Measurements from ENCODE around the gene DPEP3.

The DPEP3 gene

GRCh38 chr16:67992661-67993206 is 12.4 kb upstream of the DPEP3 start:
- no peak overlapping the region for H3K4me3 ChIP-seq (ENCODE audit: low read depth, low read length)
- DNase-seq (ENCODE audit: low read depth), result no peak
- TF ChIP-seq CTCF (IDR thresholded peaks at IDR 0.05; ENCODE audit: low read depth, low read length, missing control alignments), result no peak

- DNase-seq (ENCODE audit: low read depth), result no peak
- no peak for TF ChIP-seq CTCF (IDR thresholded peaks at IDR 0.05; ENCODE audit: low read depth, low read length, missing control alignments)
- H3K4me3 ChIP-seq (ENCODE audit: low read depth, low read length), result no peak overlapping the region
Measured at GRCh38 chr16:67990018-67990386, 9.7 kb upstream of the DPEP3 start.

GRCh38 chr16:67989322-67990017 is 9.2 kb upstream of the DPEP3 start:
- no peak overlapping the region for H3K4me3 ChIP-seq (ENCODE audit: low read depth, low read length)
- no peak for DNase-seq (ENCODE audit: low read depth)
- TF ChIP-seq CTCF (IDR thresholded peaks at IDR 0.05; ENCODE audit: low read depth, low read length, missing control alignments), result no peak

GRCh38 chr16:67988675-67989074 is 8.4 kb upstream of the DPEP3 start:
- no peak for TF ChIP-seq CTCF (IDR thresholded peaks at IDR 0.05; ENCODE audit: low read depth, low read length, missing control alignments)
- DNase-seq (ENCODE audit: low read depth), result no peak
- H3K4me3 ChIP-seq (ENCODE audit: low read depth, low read length), result no peak overlapping the region

- no peak for TF ChIP-seq CTCF (IDR thresholded peaks at IDR 0.05; ENCODE audit: low read depth, low read length, missing control alignments)
- no peak for DNase-seq (ENCODE audit: low read depth)
- no peak overlapping the region for H3K4me3 ChIP-seq (ENCODE audit: low read depth, low read length)
Measured at GRCh38 chr16:67987460-67988160, 7.3 kb upstream of the DPEP3 start.

- no peak overlapping the region for H3K4me3 ChIP-seq (ENCODE audit: low read depth, low read length)
- TF ChIP-seq CTCF (IDR thresholded peaks at IDR 0.05; ENCODE audit: low read depth, low read length, missing control alignments), result no peak
- DNase-seq (ENCODE audit: low read depth), result no peak
Measured at GRCh38 chr16:67986949-67987348, 6.7 kb upstream of the DPEP3 start.

Measured in GM12864 (cell line).